HG02840 (cell line): ENCODE data around the gene CENPM.

Experiments used
- ATAC-seq: cut with Tn5 transposase; IDR thresholded peaks from one replicate; pipeline ENCODE4 v1.9.1; 2021; ENCODE audit warnings: mild to moderate bottlenecking, moderate library complexity, moderate number of reproducible peaks; ENCODE audit not compliant: unreplicated experiment, low FRiP score

The CENPM gene

GRCh38 chr22:41902016-41902415 lies 44.9 kb downstream of the CENPM start:
- no peak for ATAC-seq

- ATAC-seq, result no peak
These were observed 46.2 kb downstream of the CENPM start for GRCh38 chr22:41900652-41901312.

- ATAC-seq, result no peak
These were observed 46.8 kb downstream of the CENPM start for GRCh38 chr22:41899992-41900651.

GRCh38 chr22:41899110-41899509 lies 47.8 kb downstream of the CENPM start:
- no peak for ATAC-seq

GRCh38 chr22:41898645-41899044 lies 48.3 kb downstream of the CENPM start:
- ATAC-seq, result no peak

GRCh38 chr22:41893591-41894375 lies 53.2 kb downstream of the CENPM start:
- ATAC-seq, result no peak

- no peak for ATAC-seq
These were observed 54.2 kb downstream of the CENPM start for GRCh38 chr22:41892721-41893120.

- no peak for ATAC-seq
These were observed 55.5 kb downstream of the CENPM start for GRCh38 chr22:41891407-41891806.
